ENCODE measurements around the gene ACOT6. TPM values are rescaled to one million over a fixed set of nuclear protein-coding genes. Genes with fewer than 3 reads are reported as not detected.

The ACOT6 gene
- total RNA-seq, 4 donors from 2014 or later, result not detected

DNA sequence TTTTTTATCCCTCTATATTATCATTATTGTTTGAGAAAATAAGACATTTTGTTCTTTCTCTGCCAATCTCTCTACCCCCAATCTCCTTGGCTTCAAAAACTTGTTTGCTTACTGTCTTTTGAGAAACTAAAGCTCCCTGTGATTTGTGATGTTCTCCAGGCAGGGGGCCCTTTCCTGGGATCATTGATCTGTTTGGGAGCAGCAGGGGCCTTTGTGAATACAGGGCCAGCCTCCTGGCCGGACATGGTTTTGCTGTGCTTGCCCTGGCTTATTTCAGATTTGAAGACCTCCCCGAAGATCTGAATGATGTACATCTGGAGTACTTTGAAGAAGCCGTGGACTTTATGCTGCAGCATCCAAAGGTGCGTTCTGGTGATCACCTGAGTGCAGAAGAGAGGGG lies 4.5 kb downstream of the ACOT6 start:
- Histone ChIP-seq H3K9me3 (no peaks in the 10 kb centered on the region), H3K27ac (replicated peaks in 1 of 4) (no peak overlapping the region), H3K4me3 (no peak overlapping the region), H3K27me3 (no peaks in the 10 kb centered on the region), H3K36me3 (no peaks in the 10 kb centered on the region), H3K4me1 (peaks cover 0 to 13% (median 12%) of the 10 kb centered on the region in 4 donors)
- no peak for DNase-seq (ENCODE audit: extremely low spot score)
- WGBS, result 72% methylated on average over 4 of the region's 4 CpGs
- TF ChIP-seq POLR2A (IDR thresholded peaks at IDR 0.05; ENCODE audit: low read depth), result no peak
- no peak for TF ChIP-seq CTCF (IDR thresholded peaks at IDR 0.05)
- no peak for TF ChIP-seq POLR2AphosphoS5 (IDR thresholded peaks at IDR 0.05)
- TF ChIP-seq EP300 (IDR thresholded peaks at IDR 0.05), result no peak
- intact Hi-C loops (cut with DNase I), result no loop called here

- TF ChIP-seq CTCF (IDR thresholded peaks at IDR 0.05) (no peak), POLR2AphosphoS5 (IDR thresholded peaks at IDR 0.05) (no peak), POLR2A (IDR thresholded peaks at IDR 0.05; ENCODE audit: low read depth) (no peak), EP300 (IDR thresholded peaks at IDR 0.05) (no peak)
- Histone ChIP-seq H3K4me1 (no peaks in the 10 kb centered on the region), H3K4me3 (no peak overlapping the region), H3K36me3 (no peaks in the 10 kb centered on the region), H3K27me3 (no peaks in the 10 kb centered on the region), H3K9me3 (no peaks in the 10 kb centered on the region), H3K27ac (replicated peaks in 1 of 4) (no peak overlapping the region)
- 85% methylated on average over 1 of the region's 1 CpG for WGBS
- intact Hi-C loops (cut with DNase I), result no loop called here
- no peak for DNase-seq (ENCODE audit: extremely low spot score)
Observed at GRCh38 chr14:73619524-73619923, 7.2 kb downstream of the ACOT6 start.

GRCh38 chr14:73620268-73620667 lies 8.0 kb downstream of the ACOT6 start:
- Histone ChIP-seq H3K27ac (replicated peaks in 1 of 4) (no peak overlapping the region), H3K36me3 (no peaks in the 10 kb centered on the region), H3K4me1 (no peaks in the 10 kb centered on the region), H3K4me3 (no peak overlapping the region), H3K27me3 (no peaks in the 10 kb centered on the region), H3K9me3 (no peaks in the 10 kb centered on the region)
- TF ChIP-seq CTCF (IDR thresholded peaks at IDR 0.05), result no peak
- no peak for TF ChIP-seq POLR2A (IDR thresholded peaks at IDR 0.05; ENCODE audit: low read depth)
- no peak for TF ChIP-seq POLR2AphosphoS5 (IDR thresholded peaks at IDR 0.05)
- TF ChIP-seq EP300 (IDR thresholded peaks at IDR 0.05), result no peak
- 90% methylated on average over 10 of the region's 10 CpGs for WGBS
- DNase-seq (ENCODE audit: extremely low spot score), result no peak
- intact Hi-C loops (cut with DNase I), result no loop called here

DNA sequence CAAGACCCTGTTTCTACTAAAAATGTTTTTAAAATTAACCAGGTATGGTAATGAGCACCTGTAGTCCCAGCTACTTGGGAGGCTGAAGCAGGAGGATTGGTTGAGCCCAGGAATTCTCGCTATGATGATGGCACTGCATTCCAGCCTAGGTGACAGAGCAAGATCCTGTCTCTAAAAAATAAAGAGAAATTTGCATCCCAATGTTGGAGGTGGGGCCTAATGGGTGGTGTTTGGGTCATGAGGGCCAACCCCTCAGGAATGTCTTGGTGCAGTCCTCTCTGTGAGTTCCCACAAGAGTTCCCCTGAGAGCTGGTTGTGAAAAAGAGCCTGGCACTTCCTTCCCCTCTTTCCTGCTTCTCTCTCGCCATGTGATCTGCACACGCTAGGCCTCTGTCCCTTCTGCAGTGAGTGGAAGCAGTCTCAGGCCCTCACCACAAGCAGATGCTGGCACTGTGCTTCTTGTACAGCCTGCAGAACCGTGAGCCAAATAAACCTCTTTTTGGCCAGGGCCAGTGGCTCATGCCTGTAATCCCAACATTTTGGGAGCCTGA lies 11.3 kb downstream of the ACOT6 start:
- Histone ChIP-seq H3K36me3 (no peaks in the 10 kb centered on the region), H3K27ac (replicated peaks in 1 of 4) (no peak overlapping the region), H3K4me3 (no peak overlapping the region), H3K4me1 (no peaks in the 10 kb centered on the region), H3K27me3 (no peaks in the 10 kb centered on the region), H3K9me3 (no peaks in the 10 kb centered on the region)
- WGBS, result 88% methylated on average over 4 of the region's 4 CpGs
- intact Hi-C loops (cut with DNase I), result no loop called here
- TF ChIP-seq CTCF (IDR thresholded peaks at IDR 0.05) (no peak), EP300 (IDR thresholded peaks at IDR 0.05) (no peak), POLR2AphosphoS5 (IDR thresholded peaks at IDR 0.05) (no peak), POLR2A (IDR thresholded peaks at IDR 0.05; ENCODE audit: low read depth) (no peak)
- DNase-seq (ENCODE audit: extremely low spot score), result no peak

GRCh38 chr14:73625706-73626105 lies 13.4 kb downstream of the ACOT6 start:
- H3K4me1 ChIP-seq, result no peaks in the 10 kb centered on the region
- no peaks in the 10 kb centered on the region for H3K9me3 ChIP-seq
- H3K4me3 ChIP-seq, result no peak overlapping the region
- H3K36me3 ChIP-seq, result no peaks in the 10 kb centered on the region
- no peaks in the 10 kb centered on the region for H3K27me3 ChIP-seq
- 57% methylated on average over 1 of the region's 1 CpG for WGBS
- intact Hi-C loops (cut with DNase I), result no loop called here
- no peak overlapping the region for H3K27ac ChIP-seq (replicated peaks in 1 of 4)
- TF ChIP-seq POLR2AphosphoS5 (IDR thresholded peaks at IDR 0.05) (no peak), CTCF (IDR thresholded peaks at IDR 0.05) (no peak), POLR2A (IDR thresholded peaks at IDR 0.05; ENCODE audit: low read depth) (no peak), EP300 (IDR thresholded peaks at IDR 0.05) (no peak)
- no peak for DNase-seq (ENCODE audit: extremely low spot score)
